Stomach (tissue), 9 donors: Measurements from ENCODE around the gene MSGN1. TPM values are rescaled to one million over a fixed set of nuclear protein-coding genes. Genes with fewer than 3 reads are reported as not detected.

Experiments
- DNase-seq, 2 donors: peaks; one replicate each; pipeline versions ENCODE4 v3.0.0 to v3.0.0-alpha.2; 2013 to 2019
- H3K27ac ChIP-seq, 5 donors: fragments of 200-600 bp in 4 of 5; sonication (generic) in 4 of 5; one replicate each; pipeline ENCODE4 v1.5.1; 2013 to 2019; ENCODE audit warnings: mild to moderate bottlenecking in 1 of 5, moderate library complexity in 1 of 5
- H3K27me3 ChIP-seq, 3 donors: fragments of 200-600 bp; sonication (generic); one replicate each; pipeline ENCODE4 v1.5.1; 2017 to 2019; ENCODE audit warnings: mixed run types in 1 of 3
- H3K36me3 ChIP-seq, 4 donors: fragments of 200-600 bp; sonication (generic); 1 replicate in 3 of 4; 2 replicates in 1 of 4; pipeline ENCODE4 v1.5.1; 2016 to 2019
- H3K4me1 ChIP-seq, 4 donors: fragments of 200-600 bp; sonication (generic); one replicate each; pipeline ENCODE4 v1.5.1; 2016 to 2019
- H3K4me3 ChIP-seq, 4 donors: fragments of 200-600 bp; sonication (generic) in 3 of 4; one replicate each; pipeline ENCODE4 v1.5.1; 2016 to 2019; ENCODE audit warnings: mild to moderate bottlenecking in 1 of 4
- H3K9me3 ChIP-seq, 4 donors: fragments of 200-600 bp; sonication (generic); one replicate each; pipeline ENCODE4 v1.5.1; 2016 to 2019
- EP300 ChIP-seq: sonication (generic); formaldehyde crosslinking; IDR thresholded peaks from one replicate; pipeline ENCODE4 v1.6.1; 2017; ENCODE audit warnings: antibody characterized with exemption
- POLR2A ChIP-seq, 4 donors: fragments of 450-650 bp; IDR thresholded peaks; one replicate each; pipeline ENCODE4 v1.6.1; 2016; ENCODE audit warnings: antibody characterized with exemption in 4 of 4, control low read depth in 2 of 4, mild to moderate bottlenecking in 1 of 4, moderate library complexity in 1 of 4
- POLR2AphosphoS5 ChIP-seq, 3 donors: sonication (generic); formaldehyde crosslinking; IDR thresholded peaks; one replicate each; pipeline ENCODE4 v1.6.1; 2016; ENCODE audit warnings: antibody characterized with exemption in 3 of 3
- WGBS, 5 donors: extraction: QIAGEN DNeasy Blood & Tissue Kit in 3 of 5; methylation state at CpG; one replicate each; pipeline versions ENCODE4 v1.1.5 to v1.1.7; 2013 to 2018; 5-methylcytosine and 5-hydroxymethylcytosine counted together
- intact Hi-C: fragments of 100-400 bp; cut with DNase I; formaldehyde crosslinking; loops from one replicate; pipeline ENCODE4 v1.15.1; 2023; ENCODE audit warnings: low total_unique reads
- polyA plus RNA-seq, 3 donors: library from polyadenylated mRNA; stranded (reverse); fragments of 200-250 nt; gene quantifications; one replicate each; pipeline ENCODE4 v1.2.3, GENCODE V29; 2013
- total RNA-seq, 5 donors: library from RNA; depleted of rRNA; stranded (reverse); fragments of >200 nt; gene quantifications; one replicate each; pipeline versions ENCODE4 v1.1.0 to v1.2.3, GENCODE V29; 2014 to 2016
- TF ChIP-seq, protein P1 (sequence below), 7 experiments: fragments of 450-650 bp in 4 of 7; fragments of 200-600 bp in 3 of 7; sonication (generic) in 3 of 7; IDR thresholded peaks; one replicate each; pipeline ENCODE4 v1.5.1; 2016 to 2019; ENCODE audit warnings: antibody characterized with exemption in 7 of 7, control low read depth in 2 of 7, mild to moderate bottlenecking in 1 of 7
- donor health status: healthy with polysubstance abuse.
- donor health status: Bipolar disorder and iron deficiency.
- donor health status: healthy.

The MSGN1 gene
- total and polyA plus RNA-seq, 8 donors: 0.75 TPM; not detected in 7

DNA sequence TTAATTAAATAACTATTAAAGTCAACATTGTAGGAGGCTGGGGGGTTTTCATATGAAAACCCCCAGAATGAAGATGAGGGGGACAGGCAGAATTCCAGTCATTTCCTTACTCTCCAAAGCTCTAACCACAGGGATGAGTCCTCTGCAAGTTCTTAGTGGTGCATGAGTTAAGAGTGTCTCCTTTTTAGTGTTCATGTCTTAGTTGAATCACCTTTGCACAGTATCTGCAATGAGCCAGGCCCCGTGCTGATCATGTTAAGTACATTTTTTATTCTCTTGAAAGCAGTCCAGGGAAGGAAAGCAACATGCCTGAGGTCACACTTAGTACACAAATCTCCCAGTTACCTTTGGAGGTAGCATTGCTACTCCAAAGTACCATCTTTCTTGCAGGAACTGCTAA lies 25.7 kb upstream of the MSGN1 start:
- peaks cover 0 to 4% (median 0%) of the 10 kb centered on the region in 3 donors for H3K27me3 ChIP-seq
- no peak for DNase-seq
- TF ChIP-seq POLR2AphosphoS5 (IDR thresholded peaks at IDR 0.05) (no peak), POLR2A (IDR thresholded peaks at IDR 0.05) (no peak), EP300 (no peak)
- TF ChIP-seq, protein P1, sequence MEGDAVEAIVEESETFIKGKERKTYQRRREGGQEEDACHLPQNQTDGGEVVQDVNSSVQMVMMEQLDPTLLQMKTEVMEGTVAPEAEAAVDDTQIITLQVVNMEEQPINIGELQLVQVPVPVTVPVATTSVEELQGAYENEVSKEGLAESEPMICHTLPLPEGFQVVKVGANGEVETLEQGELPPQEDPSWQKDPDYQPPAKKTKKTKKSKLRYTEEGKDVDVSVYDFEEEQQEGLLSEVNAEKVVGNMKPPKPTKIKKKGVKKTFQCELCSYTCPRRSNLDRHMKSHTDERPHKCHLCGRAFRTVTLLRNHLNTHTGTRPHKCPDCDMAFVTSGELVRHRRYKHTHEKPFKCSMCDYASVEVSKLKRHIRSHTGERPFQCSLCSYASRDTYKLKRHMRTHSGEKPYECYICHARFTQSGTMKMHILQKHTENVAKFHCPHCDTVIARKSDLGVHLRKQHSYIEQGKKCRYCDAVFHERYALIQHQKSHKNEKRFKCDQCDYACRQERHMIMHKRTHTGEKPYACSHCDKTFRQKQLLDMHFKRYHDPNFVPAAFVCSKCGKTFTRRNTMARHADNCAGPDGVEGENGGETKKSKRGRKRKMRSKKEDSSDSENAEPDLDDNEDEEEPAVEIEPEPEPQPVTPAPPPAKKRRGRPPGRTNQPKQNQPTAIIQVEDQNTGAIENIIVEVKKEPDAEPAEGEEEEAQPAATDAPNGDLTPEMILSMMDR (IDR thresholded peaks at IDR 0.05): no peak
- WGBS, 5 donors: 31 to 38% (median 34%) methylated on average over 1 of the region's 1 CpG
- H3K4me1 ChIP-seq: peaks cover 0 to 10% (median 2%) of the 10 kb centered on the region in 4 donors
- H3K27ac ChIP-seq: no peak overlapping the region
- no peaks in the 10 kb centered on the region for H3K9me3 ChIP-seq
- intact Hi-C loops: no loop called here
- H3K4me3 ChIP-seq: no peak overlapping the region
- H3K36me3 ChIP-seq: no peaks in the 10 kb centered on the region

DNA sequence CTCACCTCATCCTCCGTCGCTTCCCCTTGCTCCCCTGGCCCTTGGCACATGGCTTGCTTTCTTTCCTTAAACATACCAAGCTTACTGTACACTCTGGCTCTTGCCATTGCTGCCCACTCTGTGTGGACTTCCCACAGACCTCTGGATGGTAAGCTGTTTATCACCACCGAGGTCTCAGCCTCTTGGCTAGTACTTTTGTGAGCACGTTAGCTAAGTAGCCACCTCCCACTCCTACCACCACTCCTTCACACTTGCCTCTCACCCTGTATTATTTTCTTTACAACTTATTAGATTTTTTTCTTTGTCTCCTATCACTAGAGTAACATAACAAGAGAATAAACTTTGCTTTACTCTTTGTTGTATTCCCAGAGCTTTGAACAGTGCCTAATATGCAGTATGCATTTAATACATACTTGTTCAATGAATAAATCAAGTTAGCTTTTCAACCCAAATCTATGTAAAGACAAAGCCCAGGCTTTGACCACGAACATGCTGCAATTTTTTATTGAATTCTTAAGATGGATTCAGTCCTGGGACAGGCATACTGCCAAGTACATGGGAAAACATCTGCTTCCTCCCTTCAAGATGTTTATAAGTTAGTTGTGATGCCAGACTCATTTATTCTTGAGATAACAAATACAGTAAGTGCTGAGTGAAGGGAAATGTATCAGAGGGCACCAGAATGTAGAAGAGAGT lies 25.0 kb upstream of the MSGN1 start:
- H3K36me3 ChIP-seq: no peaks in the 10 kb centered on the region
- no peak overlapping the region for H3K4me3 ChIP-seq
- no peak overlapping the region for H3K27ac ChIP-seq
- peaks cover 0 to 4% (median 0%) of the 10 kb centered on the region in 3 donors for H3K27me3 ChIP-seq
- peaks cover 0 to 10% (median 2%) of the 10 kb centered on the region in 4 donors for H3K4me1 ChIP-seq
- DNase-seq: peak in 1 of 2 donors; percentile 81
- TF ChIP-seq EP300 (no peak), POLR2AphosphoS5 (IDR thresholded peaks at IDR 0.05) (no peak), POLR2A (IDR thresholded peaks at IDR 0.05) (no peak)
- TF ChIP-seq, protein P1 (IDR thresholded peaks at IDR 0.05): no peak
- WGBS, 5 donors: 31 to 41% (median 36%) methylated on average over 5 of the region's 5 CpGs
- intact Hi-C loops: no loop called here
- H3K9me3 ChIP-seq: no peaks in the 10 kb centered on the region

DNA sequence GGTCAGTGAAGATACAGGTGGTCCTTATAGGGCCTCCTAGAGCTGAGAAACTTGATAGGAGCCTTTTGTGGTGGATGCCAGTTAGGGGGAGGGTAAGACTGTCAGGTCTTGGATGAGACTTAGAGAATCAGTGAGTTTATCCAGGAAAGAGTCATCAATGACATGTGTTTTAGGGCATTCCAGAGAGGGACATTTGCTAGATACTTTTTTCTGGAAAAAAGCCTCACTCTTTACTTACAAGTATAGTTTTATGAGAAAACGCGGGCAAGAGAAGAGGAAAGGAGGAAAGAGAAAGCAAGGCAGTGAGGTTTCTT lies 24.5 kb upstream of the MSGN1 start:
- Histone ChIP-seq H3K4me1 (peaks cover 0 to 10% (median 2%) of the 10 kb centered on the region in 4 donors), H3K9me3 (no peaks in the 10 kb centered on the region), H3K27ac (no peak overlapping the region), H3K27me3 (peaks cover 0 to 4% (median 0%) of the 10 kb centered on the region in 3 donors), H3K4me3 (no peak overlapping the region), H3K36me3 (no peaks in the 10 kb centered on the region)
- no peak for DNase-seq
- TF ChIP-seq POLR2A (IDR thresholded peaks at IDR 0.05): no peak
- TF ChIP-seq POLR2AphosphoS5 (IDR thresholded peaks at IDR 0.05): no peak
- TF ChIP-seq EP300: no peak
- TF ChIP-seq, protein P1 (IDR thresholded peaks at IDR 0.05): no peak
- 47 to 80% (median 70%) methylated on average over 2 of the region's 2 CpGs for WGBS, 5 donors
- intact Hi-C loops: no loop called here

DNA sequence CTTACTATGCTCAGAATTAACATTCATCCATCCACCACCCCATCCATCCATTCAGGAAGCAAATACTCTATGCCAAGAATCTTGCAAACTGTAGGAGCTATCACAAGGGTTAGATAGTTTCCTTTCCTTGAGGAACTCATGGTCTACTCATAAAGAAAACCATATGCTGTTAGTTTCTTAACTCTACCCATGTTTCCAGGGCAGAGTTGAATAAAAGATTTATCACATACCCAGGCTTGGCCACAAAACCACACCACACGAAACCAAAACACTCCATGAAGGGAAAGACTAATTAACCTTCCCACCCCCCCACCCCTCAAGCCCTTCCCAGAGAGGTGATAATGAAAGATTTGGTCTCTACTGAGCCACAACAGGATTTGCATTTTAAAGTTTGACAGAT lies 23.7 kb upstream of the MSGN1 start:
- Histone ChIP-seq H3K27ac (no peak overlapping the region), H3K4me3 (no peak overlapping the region), H3K9me3 (no peaks in the 10 kb centered on the region), H3K36me3 (no peaks in the 10 kb centered on the region), H3K27me3 (peaks cover 0 to 4% (median 0%) of the 10 kb centered on the region in 3 donors), H3K4me1 (peaks cover 0 to 10% (median 2%) of the 10 kb centered on the region in 4 donors)
- 37 to 75% (median 63%) methylated on average over 1 of the region's 1 CpG for WGBS, 5 donors
- DNase-seq: no peak
- TF ChIP-seq POLR2AphosphoS5 (IDR thresholded peaks at IDR 0.05): no peak
- TF ChIP-seq POLR2A (IDR thresholded peaks at IDR 0.05): no peak
- TF ChIP-seq EP300: no peak
- TF ChIP-seq, protein P1 (IDR thresholded peaks at IDR 0.05): no peak
- intact Hi-C loops: no loop called here
